ENCODE measurements around the gene DUSP23. TPM values are rescaled to one million over a fixed set of nuclear protein-coding genes. Genes with fewer than 3 reads are reported as not detected.

The DUSP23 gene
- total RNA-seq, 1 donor from 2014 or later: 24.0 TPM

- TF ChIP-seq CTCF (conservative IDR thresholded peaks at IDR 0.05): peak; percentile 80
- DNase-seq (ENCODE audit: extremely low spot score, unreplicated experiment): no peak
- Mint-ChIP-seq H3K4me1 (ENCODE audit: unreplicated experiment) (no peaks in the 10 kb centered on the region), H3K36me3 (no peaks in the 10 kb centered on the region), H3K27me3 (peaks cover 45% of the 10 kb centered on the region), H3K4me3 (no peak overlapping the region), H3K9me3 (no peaks in the 10 kb centered on the region), H3K27ac (no peak overlapping the region)
These were observed 18.1 kb downstream of the DUSP23 start for GRCh38 chr1:159798893-159799292.

GRCh38 chr1:159799446-159799985, 18.8 kb downstream of the DUSP23 start:
- no peak for TF ChIP-seq CTCF (conservative IDR thresholded peaks at IDR 0.05)
- Mint-ChIP-seq H3K9me3 (no peaks in the 10 kb centered on the region), H3K36me3 (no peaks in the 10 kb centered on the region), H3K27ac (no peak overlapping the region), H3K27me3 (peaks cover 48% of the 10 kb centered on the region), H3K4me3 (no peak overlapping the region), H3K4me1 (ENCODE audit: unreplicated experiment) (no peaks in the 10 kb centered on the region)
- DNase-seq (ENCODE audit: extremely low spot score, unreplicated experiment): no peak

GRCh38 chr1:159800177-159800930, 19.6 kb downstream of the DUSP23 start:
- TF ChIP-seq CTCF (conservative IDR thresholded peaks at IDR 0.05): no peak
- peaks cover 56% of the 10 kb centered on the region for H3K27me3 Mint-ChIP-seq
- no peak overlapping the region for H3K4me3 Mint-ChIP-seq
- DNase-seq (ENCODE audit: extremely low spot score, unreplicated experiment): no peak
- no peaks in the 10 kb centered on the region for H3K4me1 Mint-ChIP-seq (ENCODE audit: unreplicated experiment)
- no peaks in the 10 kb centered on the region for H3K36me3 Mint-ChIP-seq
- no peak overlapping the region for H3K27ac Mint-ChIP-seq
- H3K9me3 Mint-ChIP-seq: no peaks in the 10 kb centered on the region

GRCh38 chr1:159802111-159802510, 21.3 kb downstream of the DUSP23 start, which contains the start of gene FCRL6:
Gene FCRL6 (plus strand): TSS chr1:159802360. CDS start chr1:159802425, 65 bp downstream.
- H3K9me3 Mint-ChIP-seq: no peaks in the 10 kb centered on the region
- no peak for DNase-seq (ENCODE audit: extremely low spot score, unreplicated experiment)
- H3K4me3 Mint-ChIP-seq: no peak within 1 kb of the TSS
- TF ChIP-seq CTCF (conservative IDR thresholded peaks at IDR 0.05): no peak
- H3K27ac Mint-ChIP-seq: no peak within 1 kb of the TSS
- no peaks in the 10 kb centered on the region for H3K36me3 Mint-ChIP-seq
- H3K27me3 Mint-ChIP-seq: peaks cover 58% of the 10 kb centered on the region
- H3K4me1 Mint-ChIP-seq (ENCODE audit: unreplicated experiment): no peaks in the 10 kb centered on the region

- TF ChIP-seq CTCF (conservative IDR thresholded peaks at IDR 0.05): no peak
- no peak overlapping the region for H3K27ac Mint-ChIP-seq
- H3K9me3 Mint-ChIP-seq: no peaks in the 10 kb centered on the region
- no peak for DNase-seq (ENCODE audit: extremely low spot score, unreplicated experiment)
- H3K4me3 Mint-ChIP-seq: no peak overlapping the region
- H3K4me1 Mint-ChIP-seq (ENCODE audit: unreplicated experiment): no peaks in the 10 kb centered on the region
- no peaks in the 10 kb centered on the region for H3K36me3 Mint-ChIP-seq
- peaks cover 55% of the 10 kb centered on the region for H3K27me3 Mint-ChIP-seq
These were observed 23.4 kb downstream of the DUSP23 start for GRCh38 chr1:159803956-159804689.

Data from type B pancreatic cell (in vitro differentiated cells).